Prostate gland (tissue), 2 donors: ENCODE results near the gene NIT1.

Experiments
- POLR2A ChIP-seq: fragments of 450-650 bp; IDR thresholded peaks from one replicate; pipeline ENCODE4 v1.6.1; 2016; ENCODE audit warnings: antibody characterized with exemption, mild to moderate bottlenecking
- POLR2AphosphoS5 ChIP-seq: sonication (generic); formaldehyde crosslinking; IDR thresholded peaks from one replicate; pipeline ENCODE4 v1.6.1; 2017; ENCODE audit warnings: antibody characterized with exemption
- TF ChIP-seq, protein P1 (sequence below), 4 experiments: fragments of 200-600 bp in 2 of 4; fragments of 450-650 bp in 2 of 4; sonication (generic) in 2 of 4; IDR thresholded peaks; 1 replicate in 3 of 4; 2 replicates in 1 of 4; pipeline ENCODE4 v1.5.1; 2016 to 2019; ENCODE audit warnings: antibody characterized with exemption in 4 of 4, mild to moderate bottlenecking in 2 of 4, moderate library complexity in 2 of 4

DNA sequence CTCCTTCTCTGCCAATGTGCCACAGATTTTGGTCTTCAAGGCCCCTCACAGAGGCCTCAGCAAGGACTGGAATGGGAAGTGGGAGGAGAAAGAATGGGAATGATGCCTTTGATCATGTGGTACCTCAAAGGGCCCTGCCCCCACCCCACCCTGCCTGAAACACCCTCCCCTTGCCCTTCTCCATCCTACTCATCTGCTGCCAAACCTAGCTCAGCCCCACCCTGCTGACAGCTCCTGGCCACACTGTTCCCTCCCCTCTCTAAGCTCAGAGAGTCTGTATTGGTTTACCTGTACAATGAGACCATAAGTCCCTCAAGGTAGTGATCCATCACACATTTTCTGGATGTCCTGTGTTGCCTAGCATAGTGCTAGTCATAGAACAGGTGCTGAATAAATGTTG lies 41.5 kb upstream of the NIT1 start:
- no peak for TF ChIP-seq POLR2A
- TF ChIP-seq, protein P1, sequence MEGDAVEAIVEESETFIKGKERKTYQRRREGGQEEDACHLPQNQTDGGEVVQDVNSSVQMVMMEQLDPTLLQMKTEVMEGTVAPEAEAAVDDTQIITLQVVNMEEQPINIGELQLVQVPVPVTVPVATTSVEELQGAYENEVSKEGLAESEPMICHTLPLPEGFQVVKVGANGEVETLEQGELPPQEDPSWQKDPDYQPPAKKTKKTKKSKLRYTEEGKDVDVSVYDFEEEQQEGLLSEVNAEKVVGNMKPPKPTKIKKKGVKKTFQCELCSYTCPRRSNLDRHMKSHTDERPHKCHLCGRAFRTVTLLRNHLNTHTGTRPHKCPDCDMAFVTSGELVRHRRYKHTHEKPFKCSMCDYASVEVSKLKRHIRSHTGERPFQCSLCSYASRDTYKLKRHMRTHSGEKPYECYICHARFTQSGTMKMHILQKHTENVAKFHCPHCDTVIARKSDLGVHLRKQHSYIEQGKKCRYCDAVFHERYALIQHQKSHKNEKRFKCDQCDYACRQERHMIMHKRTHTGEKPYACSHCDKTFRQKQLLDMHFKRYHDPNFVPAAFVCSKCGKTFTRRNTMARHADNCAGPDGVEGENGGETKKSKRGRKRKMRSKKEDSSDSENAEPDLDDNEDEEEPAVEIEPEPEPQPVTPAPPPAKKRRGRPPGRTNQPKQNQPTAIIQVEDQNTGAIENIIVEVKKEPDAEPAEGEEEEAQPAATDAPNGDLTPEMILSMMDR (IDR thresholded peaks at IDR 0.05): no peak
- no peak for TF ChIP-seq POLR2AphosphoS5
